Endodermal cell (in vitro differentiated cells): ENCODE results near the gene YIPF3. TPM values are rescaled to one million over a fixed set of nuclear protein-coding genes. Genes with fewer than 3 reads are reported as not detected.

Experiments used
- DNase-seq: peaks from one replicate; pipeline ENCODE4 v3.0.0-alpha.2; 2017
- H3K27ac ChIP-seq: 2 replicates; pipeline ENCODE4 v1.5.1; 2013; ENCODE audit warnings: mild to moderate bottlenecking, low read depth, low read length, moderate library complexity
- H3K27me3 ChIP-seq: 2 replicates; pipeline ENCODE4 v1.6.1; 2013; ENCODE audit warnings: mild to moderate bottlenecking, low read length, moderate library complexity; ENCODE audit not compliant: insufficient read depth, control insufficient read depth, poor library complexity, severe bottlenecking
- H3K36me3 ChIP-seq: 2 replicates; pipeline ENCODE4 v1.7.0; 2013; ENCODE audit warnings: mild to moderate bottlenecking, low read length, moderate library complexity; ENCODE audit not compliant: control insufficient read depth, insufficient read depth
- H3K4me1 ChIP-seq: one replicate; pipeline ENCODE4 v1.7.0; 2013; ENCODE audit warnings: low read length; ENCODE audit not compliant: control insufficient read depth, insufficient read depth
- H3K4me3 ChIP-seq: 2 replicates; pipeline ENCODE4 v1.5.1; 2013; ENCODE audit warnings: mild to moderate bottlenecking, low read length, moderate library complexity
- H3K9ac ChIP-seq: 2 replicates; pipeline ENCODE4 v1.6.1; 2013; ENCODE audit warnings: mild to moderate bottlenecking, low read length, moderate library complexity; ENCODE audit not compliant: poor library complexity, severe bottlenecking; ENCODE audit errors: extremely low read depth
- H3K9me3 ChIP-seq: 2 replicates; pipeline ENCODE4 v1.6.1; 2013; ENCODE audit warnings: mild to moderate bottlenecking, low read length, moderate library complexity; ENCODE audit not compliant: control insufficient read depth
- H3K27ac Mint-ChIP-seq: 2 replicates; pipeline ENCODE4 v1.8.0; 2020; ENCODE audit warnings: mixed read lengths
- H3K27me3 Mint-ChIP-seq: 2 replicates; pipeline ENCODE4 v1.8.0; 2021; ENCODE audit warnings: mild to moderate bottlenecking, mixed read lengths; ENCODE audit not compliant: insufficient read depth
- H3K36me3 Mint-ChIP-seq: 2 replicates; pipeline ENCODE4 v1.8.0; 2020; ENCODE audit warnings: low read depth, mixed read lengths
- H3K4me1 Mint-ChIP-seq: 2 replicates; pipeline ENCODE4 v1.8.0; 2020; ENCODE audit warnings: mixed read lengths
- H3K4me3 Mint-ChIP-seq: 2 replicates; pipeline ENCODE4 v1.8.0; 2020; ENCODE audit warnings: mild to moderate bottlenecking, moderate library complexity, mixed read lengths
- H3K9me3 Mint-ChIP-seq: 2 replicates; pipeline ENCODE4 v1.8.0; 2020; ENCODE audit warnings: mild to moderate bottlenecking, mixed read lengths
- WGBS, 2 experiments: methylation state at CpG; one replicate each; pipeline versions ENCODE4 v1.1.5 to v1.1.7; 2013; ENCODE audit warnings: missing lambda C conversion rate in 2 of 2, mixed read lengths in 1 of 2; ENCODE audit not compliant: insufficient coverage in 1 of 2, insufficient read length in 1 of 2; 5-methylcytosine and 5-hydroxymethylcytosine counted together
- total RNA-seq, 2 donors: library from RNA; stranded (reverse); fragmentation: NEBNext Ultra II Directional in 1 of 2; extraction: Animal tissue kit (Norgen Biotek cat#: 25700) in 1 of 2; gene quantifications; 2 replicates in 1 of 2; 3 replicates in 1 of 2; pipeline ENCODE4 v1.2.1, GENCODE V29; 2021
- TF ChIP-seq, protein P1 (sequence below): fragments of 200-600 bp; sonication (generic); conservative IDR thresholded peaks from 2 replicates; pipeline ENCODE4 v1.5.0; 2021; ENCODE audit warnings: antibody characterized with exemption, mild to moderate bottlenecking

Gene YIPF3
- total RNA-seq, 2 donors from 2014 or later = 87.7 to 103 TPM

DNA sequence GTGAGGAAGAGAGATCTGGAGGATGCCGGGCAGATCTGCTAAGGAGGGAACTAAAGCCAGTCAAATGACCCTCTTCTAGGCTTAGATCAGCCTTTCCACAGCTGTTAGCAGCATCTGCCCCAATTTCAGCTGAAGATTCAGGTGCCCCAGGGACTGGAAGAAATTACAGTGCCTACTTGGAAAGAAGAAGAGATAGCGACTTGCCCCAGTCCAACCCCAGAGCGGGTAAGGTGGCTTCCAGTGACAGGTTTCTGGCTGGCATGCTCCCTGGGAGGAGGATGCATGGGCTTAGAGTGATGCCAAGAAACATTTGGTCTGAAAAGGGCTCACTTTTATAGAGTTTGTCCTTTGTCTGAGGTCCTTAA is 38.7 kb downstream of the YIPF3 start:
- H3K27ac Mint-ChIP-seq = peak overlapping the region; percentile 91
- no peaks in the 10 kb centered on the region for H3K27me3 ChIP-seq
- peak overlapping the region; percentile 83 for H3K4me3 Mint-ChIP-seq
- 54 to 60% methylated on average over 3 of the region's 3 CpGs for WGBS, 2 experiments
- H3K4me1 Mint-ChIP-seq = peaks cover 31% of the 10 kb centered on the region
- H3K4me3 ChIP-seq = peak overlapping the region; percentile 88
- H3K27ac ChIP-seq = no peak overlapping the region
- peaks cover 5% of the 10 kb centered on the region for H3K4me1 ChIP-seq
- TF ChIP-seq, protein P1, sequence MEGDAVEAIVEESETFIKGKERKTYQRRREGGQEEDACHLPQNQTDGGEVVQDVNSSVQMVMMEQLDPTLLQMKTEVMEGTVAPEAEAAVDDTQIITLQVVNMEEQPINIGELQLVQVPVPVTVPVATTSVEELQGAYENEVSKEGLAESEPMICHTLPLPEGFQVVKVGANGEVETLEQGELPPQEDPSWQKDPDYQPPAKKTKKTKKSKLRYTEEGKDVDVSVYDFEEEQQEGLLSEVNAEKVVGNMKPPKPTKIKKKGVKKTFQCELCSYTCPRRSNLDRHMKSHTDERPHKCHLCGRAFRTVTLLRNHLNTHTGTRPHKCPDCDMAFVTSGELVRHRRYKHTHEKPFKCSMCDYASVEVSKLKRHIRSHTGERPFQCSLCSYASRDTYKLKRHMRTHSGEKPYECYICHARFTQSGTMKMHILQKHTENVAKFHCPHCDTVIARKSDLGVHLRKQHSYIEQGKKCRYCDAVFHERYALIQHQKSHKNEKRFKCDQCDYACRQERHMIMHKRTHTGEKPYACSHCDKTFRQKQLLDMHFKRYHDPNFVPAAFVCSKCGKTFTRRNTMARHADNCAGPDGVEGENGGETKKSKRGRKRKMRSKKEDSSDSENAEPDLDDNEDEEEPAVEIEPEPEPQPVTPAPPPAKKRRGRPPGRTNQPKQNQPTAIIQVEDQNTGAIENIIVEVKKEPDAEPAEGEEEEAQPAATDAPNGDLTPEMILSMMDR = no peak
- peaks cover 17% of the 10 kb centered on the region for H3K36me3 ChIP-seq
- H3K9me3 ChIP-seq = no peaks in the 10 kb centered on the region
- no peaks in the 10 kb centered on the region for H3K9me3 Mint-ChIP-seq
- H3K27me3 Mint-ChIP-seq = no peaks in the 10 kb centered on the region
- peak overlapping the region; percentile 87 for H3K9ac ChIP-seq
- no peak for DNase-seq
- H3K36me3 Mint-ChIP-seq = peaks cover 9% of the 10 kb centered on the region

DNA sequence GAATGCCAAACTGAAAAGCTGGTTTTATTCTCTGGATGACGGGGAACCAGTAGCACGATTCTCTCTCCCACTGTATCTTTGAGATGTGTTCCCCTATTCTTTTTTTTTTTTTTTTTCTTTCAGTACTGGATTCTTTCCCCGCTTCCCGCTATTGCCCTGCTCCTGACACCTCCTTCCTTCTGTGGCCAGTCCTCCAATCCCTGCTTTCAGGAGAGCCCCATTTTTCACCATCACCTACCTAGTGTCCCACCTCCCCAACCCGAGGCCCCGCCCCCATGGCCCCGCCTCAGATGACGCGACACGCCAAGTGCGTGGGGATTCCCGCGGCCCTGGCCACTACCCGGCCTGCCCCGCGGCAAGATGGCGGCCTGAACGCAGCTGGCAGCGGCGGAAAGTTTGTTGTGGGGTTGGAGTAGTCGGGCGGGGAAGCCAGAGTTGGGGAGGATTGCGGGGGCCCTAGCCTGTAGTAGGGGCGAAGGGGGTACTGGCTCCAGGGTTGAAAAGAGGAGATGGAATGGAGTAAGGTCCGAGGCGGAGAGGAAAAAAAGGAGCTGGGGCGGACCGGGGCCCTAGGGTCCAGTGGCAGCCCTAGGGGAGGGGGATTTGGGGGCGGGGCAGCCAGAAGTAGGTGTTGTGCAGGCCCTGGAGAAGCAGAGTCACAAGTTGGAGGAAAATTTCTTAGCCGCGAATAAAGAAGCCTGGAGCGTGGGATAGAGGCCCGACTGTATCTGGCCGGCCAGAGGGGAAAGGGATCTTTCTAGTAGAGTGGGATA is 39.3 kb downstream of the YIPF3 start, which contains the start of gene TJAP1:
TSS of gene TJAP1 (plus strand) at position 336 of the 773 bp plus-strand sequence. CDS start 21,432 bp downstream, outside the sequence.
- peaks cover 30% of the 10 kb centered on the region for H3K4me1 Mint-ChIP-seq
- H3K36me3 ChIP-seq = peaks cover 13% of the 10 kb centered on the region
- H3K4me1 ChIP-seq = peaks cover 5% of the 10 kb centered on the region
- 5 to 27% methylated on average over 6 to 34 of the region's 34 CpGs for WGBS, 2 experiments
- H3K27ac ChIP-seq = peak within 1 kb of the TSS; percentile 60
- peak within 1 kb of the TSS; percentile 87 for H3K9ac ChIP-seq
- H3K4me3 ChIP-seq = peak within 1 kb of the TSS; percentile 88
- no peaks in the 10 kb centered on the region for H3K9me3 ChIP-seq
- DNase-seq = peak; percentile 98
- peak within 1 kb of the TSS; percentile 83 for H3K4me3 Mint-ChIP-seq
- no peaks in the 10 kb centered on the region for H3K27me3 Mint-ChIP-seq
- H3K36me3 Mint-ChIP-seq = peaks cover 9% of the 10 kb centered on the region
- no peaks in the 10 kb centered on the region for H3K27me3 ChIP-seq
- no peaks in the 10 kb centered on the region for H3K9me3 Mint-ChIP-seq
- peak within 1 kb of the TSS; percentile 91 for H3K27ac Mint-ChIP-seq
- TF ChIP-seq, protein P1 = no peak

DNA sequence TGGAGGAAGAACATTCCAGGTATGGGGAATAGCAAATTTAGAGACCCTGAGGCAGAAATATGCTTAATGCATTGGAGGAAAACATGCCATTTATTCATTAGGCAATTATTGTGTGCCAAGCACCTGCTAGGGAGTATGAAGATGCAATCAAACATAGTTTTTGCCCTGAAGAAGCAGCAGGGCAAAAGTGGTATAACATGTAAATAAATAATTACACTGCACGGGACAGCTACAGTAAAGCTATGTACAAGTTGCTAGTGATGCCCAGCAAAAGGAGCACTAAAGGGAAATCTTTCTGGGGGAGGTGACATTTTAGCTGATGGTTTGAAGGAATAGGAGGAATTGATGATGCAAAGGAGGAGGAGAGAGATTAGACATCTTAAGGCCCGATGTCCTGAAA is 40.0 kb downstream of the YIPF3 start:
- Histone ChIP-seq H3K27me3 (no peaks in the 10 kb centered on the region), H3K9ac (no peak overlapping the region), H3K4me1 (peaks cover 5% of the 10 kb centered on the region), H3K27ac (no peak overlapping the region), H3K4me3 (peak overlapping the region; percentile 88), H3K36me3 (peaks cover 11% of the 10 kb centered on the region), H3K9me3 (no peaks in the 10 kb centered on the region)
- Mint-ChIP-seq H3K4me1 (peaks cover 24% of the 10 kb centered on the region), H3K9me3 (no peaks in the 10 kb centered on the region), H3K27ac (peak overlapping the region; percentile 91), H3K27me3 (no peaks in the 10 kb centered on the region), H3K36me3 (peaks cover 9% of the 10 kb centered on the region), H3K4me3 (peak overlapping the region; percentile 83)
- DNase-seq = peak; percentile 17
- WGBS, 2 experiments = 77 to 86% methylated on average over 2 of the region's 2 CpGs
- TF ChIP-seq, protein P1 = no peak
